Measurements from ENCODE around the gene CRACDL. TPM values are rescaled to one million over a fixed set of nuclear protein-coding genes. Genes with fewer than 3 reads are reported as not detected.

Gene CRACDL
- total and polyA plus RNA-seq, 2 of the 13 experiments (the other 11 are each of a cell fraction or from before 2014, with no cell fraction given): 0.15 to 0.26 TPM

- TF ChIP-seq, protein P1, sequence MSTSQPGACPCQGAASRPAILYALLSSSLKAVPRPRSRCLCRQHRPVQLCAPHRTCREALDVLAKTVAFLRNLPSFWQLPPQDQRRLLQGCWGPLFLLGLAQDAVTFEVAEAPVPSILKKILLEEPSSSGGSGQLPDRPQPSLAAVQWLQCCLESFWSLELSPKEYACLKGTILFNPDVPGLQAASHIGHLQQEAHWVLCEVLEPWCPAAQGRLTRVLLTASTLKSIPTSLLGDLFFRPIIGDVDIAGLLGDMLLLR (CRISPR knock-in tag; IDR thresholded peaks at IDR 0.05): no peak
- peak; percentile 72; the same call in 1 of the 2 replicates for TF ChIP-seq TGIF2 (CRISPR knock-in tag; IDR thresholded peaks at IDR 0.05)
- no peak for TF ChIP-seq ZNF24 (IDR thresholded peaks at IDR 0.05)
- TF ChIP-seq HOXD1 (CRISPR knock-in tag; IDR thresholded peaks at IDR 0.05): no peak
- no peak for TF ChIP-seq ZBTB7A (CRISPR knock-in tag; IDR thresholded peaks at IDR 0.05)
- no peak for TF ChIP-seq SMAD9 (CRISPR knock-in tag; IDR thresholded peaks at IDR 0.05)
- no peak for TF ChIP-seq ZNF660 (CRISPR knock-in tag; IDR thresholded peaks at IDR 0.05; ENCODE audit: borderline replicate concordance, low read depth)
- TF ChIP-seq, protein P2, sequence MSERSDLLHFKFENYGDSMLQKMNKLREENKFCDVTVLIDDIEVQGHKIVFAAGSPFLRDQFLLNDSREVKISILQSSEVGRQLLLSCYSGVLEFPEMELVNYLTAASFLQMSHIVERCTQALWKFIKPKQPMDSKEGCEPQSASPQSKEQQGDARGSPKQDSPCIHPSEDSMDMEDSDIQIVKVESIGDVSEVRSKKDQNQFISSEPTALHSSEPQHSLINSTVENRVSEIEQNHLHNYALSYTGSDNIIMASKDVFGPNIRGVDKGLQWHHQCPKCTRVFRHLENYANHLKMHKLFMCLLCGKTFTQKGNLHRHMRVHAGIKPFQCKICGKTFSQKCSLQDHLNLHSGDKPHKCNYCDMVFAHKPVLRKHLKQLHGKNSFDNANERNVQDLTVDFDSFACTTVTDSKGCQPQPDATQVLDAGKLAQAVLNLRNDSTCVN (CRISPR knock-in tag; IDR thresholded peaks at IDR 0.05; ENCODE audit: borderline replicate concordance): no peak
- TF ChIP-seq ZNF782 (CRISPR knock-in tag; IDR thresholded peaks at IDR 0.05; ENCODE audit: borderline replicate concordance): no peak; the same call in 1 of the 2 replicates
- no peak for TF ChIP-seq ELF4 (CRISPR knock-in tag; IDR thresholded peaks at IDR 0.05; ENCODE audit: borderline replicate concordance)
- TF ChIP-seq ARNT2 (CRISPR knock-in tag; IDR thresholded peaks at IDR 0.05; ENCODE audit: low read depth): 0 out of 2 replicates have a peak, but pooled peaks have one; percentile 22
- TF ChIP-seq NFE2L1 (CRISPR knock-in tag; IDR thresholded peaks at IDR 0.05; ENCODE audit: borderline replicate concordance): no peak
- TF ChIP-seq ZNF256 (CRISPR knock-in tag; conservative IDR thresholded peaks at IDR 0.05): no peak
- TF ChIP-seq ZSCAN25 (CRISPR knock-in tag; IDR thresholded peaks at IDR 0.05): no peak; the same call in 1 of the 2 replicates
- 0 out of 2 replicates have a peak, but pooled peaks have one; percentile 25 for TF ChIP-seq NFATC3 (CRISPR knock-in tag; IDR thresholded peaks at IDR 0.05)
- no peak for TF ChIP-seq KLF6 (CRISPR knock-in tag; IDR thresholded peaks at IDR 0.05)
- TF ChIP-seq TAF1 (CRISPR knock-in tag; IDR thresholded peaks at IDR 0.05): no peak
- TF ChIP-seq ZHX1 (CRISPR knock-in tag; IDR thresholded peaks at IDR 0.05; ENCODE audit: low read depth): no peak
- TF ChIP-seq, protein P3, sequence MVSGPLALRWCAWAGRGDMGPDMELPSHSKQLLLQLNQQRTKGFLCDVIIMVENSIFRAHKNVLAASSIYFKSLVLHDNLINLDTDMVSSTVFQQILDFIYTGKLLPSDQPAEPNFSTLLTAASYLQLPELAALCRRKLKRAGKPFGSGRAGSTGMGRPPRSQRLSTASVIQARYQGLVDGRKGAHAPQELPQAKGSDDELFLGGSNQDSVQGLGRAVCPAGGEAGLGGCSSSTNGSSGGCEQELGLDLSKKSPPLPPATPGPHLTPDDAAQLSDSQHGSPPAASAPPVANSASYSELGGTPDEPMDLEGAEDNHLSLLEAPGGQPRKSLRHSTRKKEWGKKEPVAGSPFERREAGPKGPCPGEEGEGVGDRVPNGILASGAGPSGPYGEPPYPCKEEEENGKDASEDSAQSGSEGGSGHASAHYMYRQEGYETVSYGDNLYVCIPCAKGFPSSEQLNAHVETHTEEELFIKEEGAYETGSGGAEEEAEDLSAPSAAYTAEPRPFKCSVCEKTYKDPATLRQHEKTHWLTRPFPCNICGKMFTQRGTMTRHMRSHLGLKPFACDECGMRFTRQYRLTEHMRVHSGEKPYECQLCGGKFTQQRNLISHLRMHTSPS (CRISPR knock-in tag; IDR thresholded peaks at IDR 0.05; ENCODE audit: low read depth): peak; percentile 74; the same call in 1 of the 2 replicates
- TF ChIP-seq SAP130 (CRISPR knock-in tag; IDR thresholded peaks at IDR 0.05; ENCODE audit: low read depth): peak; percentile 72
- no peak for TF ChIP-seq NFYB (CRISPR knock-in tag; IDR thresholded peaks at IDR 0.05)
- peak; percentile 26; the same call in 1 of the 2 replicates for TF ChIP-seq FOSL2 (CRISPR knock-in tag; IDR thresholded peaks at IDR 0.05)
Measured at GRCh38 chr2:98909317-98910211, 26.5 kb downstream of the CRACDL start (continued).
